ENCODE results near the gene RAB3IL1.

RAB3IL1 gene

DNA sequence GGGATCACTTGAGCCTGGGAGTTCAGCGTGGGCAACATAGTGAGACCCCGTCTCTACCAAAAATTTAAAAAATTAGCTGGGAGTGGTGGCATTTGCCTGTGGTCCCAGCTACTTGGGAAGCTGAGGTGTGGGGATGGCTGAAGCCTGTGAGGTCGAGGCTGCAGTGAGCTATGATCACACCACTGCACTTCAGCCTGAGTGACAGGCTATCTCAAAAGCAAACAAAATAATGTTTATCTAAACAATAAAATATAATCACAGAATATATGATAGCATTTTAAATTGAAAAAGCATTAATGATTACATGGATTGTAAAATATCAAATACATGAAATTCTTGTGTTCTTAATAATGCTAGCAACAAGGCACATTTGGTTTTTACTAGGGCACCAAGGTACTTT is 35.5 kb upstream of the RAB3IL1 start:
- Histone ChIP-seq H4K20me1 (no peaks in the 10 kb centered on the region), H3K27me3 (peaks cover 26% of the 10 kb centered on the region), H3K36me3 (no peaks in the 10 kb centered on the region), H3K4me3 (no peak overlapping the region), H3K4me2 (no peak overlapping the region), H3K4me1 (peaks cover 12% of the 10 kb centered on the region), H3K9me3 (no peaks in the 10 kb centered on the region), H3K27ac (no peak overlapping the region), H3K9ac (no peak overlapping the region)
- no peak for TF ChIP-seq Cebpa-rat (IDR thresholded peaks at IDR 0.05)

DNA sequence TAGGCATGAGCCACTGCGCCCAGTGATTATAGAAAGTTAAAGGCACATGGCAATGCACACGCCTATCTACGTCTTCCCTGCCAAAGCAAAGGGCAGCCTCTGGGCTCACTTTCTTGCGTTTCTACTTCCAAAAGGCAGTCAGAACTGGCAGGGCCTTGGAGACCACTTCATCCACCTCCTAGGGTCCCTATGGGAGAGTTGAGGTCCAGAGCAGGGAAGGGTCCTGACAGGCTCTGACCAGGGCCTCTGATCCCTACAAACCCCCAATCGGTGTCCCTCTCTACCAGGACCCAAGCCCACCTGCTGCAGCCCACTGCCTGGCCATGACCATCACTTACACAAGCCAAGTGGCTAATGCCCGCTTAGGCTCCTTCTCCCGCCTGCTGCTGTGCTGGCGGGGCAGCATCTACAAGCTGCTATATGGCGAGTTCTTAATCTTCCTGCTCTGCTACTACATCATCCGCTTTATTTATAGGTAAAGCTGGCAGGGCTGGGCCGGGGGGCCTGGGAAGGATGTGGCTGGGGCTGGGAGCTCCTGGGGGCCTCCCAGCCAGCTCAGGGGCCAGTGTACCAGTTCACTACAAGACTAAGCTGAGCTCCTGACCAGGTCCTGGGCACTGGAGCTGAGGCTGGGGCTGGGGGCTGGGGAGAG is 34.2 kb upstream of the RAB3IL1 start:
- no peak for TF ChIP-seq Cebpa-rat (IDR thresholded peaks at IDR 0.05)
- H3K36me3 ChIP-seq = no peaks in the 10 kb centered on the region
- no peaks in the 10 kb centered on the region for H4K20me1 ChIP-seq
- peaks cover 24% of the 10 kb centered on the region for H3K27me3 ChIP-seq
- H3K9ac ChIP-seq = no peak overlapping the region
- H3K9me3 ChIP-seq = no peaks in the 10 kb centered on the region
- H3K4me2 ChIP-seq = no peak overlapping the region
- H3K4me1 ChIP-seq = peaks cover 21% of the 10 kb centered on the region
- no peak overlapping the region for H3K27ac ChIP-seq
- no peak overlapping the region for H3K4me3 ChIP-seq

DNA sequence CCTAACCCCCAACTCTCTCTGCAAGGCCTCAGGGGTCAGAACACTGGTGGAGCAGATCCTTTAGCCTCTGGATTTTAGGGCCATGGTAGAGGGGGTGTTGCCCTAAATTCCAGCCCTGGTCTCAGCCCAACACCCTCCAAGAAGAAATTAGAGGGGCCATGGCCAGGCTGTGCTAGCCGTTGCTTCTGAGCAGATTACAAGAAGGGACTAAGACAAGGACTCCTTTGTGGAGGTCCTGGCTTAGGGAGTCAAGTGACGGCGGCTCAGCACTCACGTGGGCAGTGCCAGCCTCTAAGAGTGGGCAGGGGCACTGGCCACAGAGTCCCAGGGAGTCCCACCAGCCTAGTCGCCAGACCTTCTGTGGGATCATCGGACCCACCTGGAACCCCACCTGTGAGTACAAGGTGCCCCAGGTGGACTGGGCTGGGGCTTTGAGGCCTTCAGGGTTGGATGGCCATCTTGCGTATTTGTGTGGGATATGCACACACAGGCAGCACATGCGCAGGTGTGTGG is 32.7 kb upstream of the RAB3IL1 start, which contains the start of gene BEST1:
TSS of gene BEST1 (plus strand) at position 317 of the 513 bp plus-strand sequence. CDS start 1,456 bp downstream, outside the sequence.
- no peak within 1 kb of the TSS for H3K9ac ChIP-seq
- H3K27ac ChIP-seq = peak within 1 kb of the TSS; percentile 28; the same call in 1 of the 2 replicates
- H3K4me2 ChIP-seq = no peak within 1 kb of the TSS
- peaks cover 21% of the 10 kb centered on the region for H3K4me1 ChIP-seq
- no peaks in the 10 kb centered on the region for H3K36me3 ChIP-seq
- peaks cover 10% of the 10 kb centered on the region for H3K27me3 ChIP-seq
- no peak for TF ChIP-seq Cebpa-rat (IDR thresholded peaks at IDR 0.05)
- no peaks in the 10 kb centered on the region for H3K9me3 ChIP-seq
- H4K20me1 ChIP-seq = no peaks in the 10 kb centered on the region
- no peak within 1 kb of the TSS for H3K4me3 ChIP-seq

DNA sequence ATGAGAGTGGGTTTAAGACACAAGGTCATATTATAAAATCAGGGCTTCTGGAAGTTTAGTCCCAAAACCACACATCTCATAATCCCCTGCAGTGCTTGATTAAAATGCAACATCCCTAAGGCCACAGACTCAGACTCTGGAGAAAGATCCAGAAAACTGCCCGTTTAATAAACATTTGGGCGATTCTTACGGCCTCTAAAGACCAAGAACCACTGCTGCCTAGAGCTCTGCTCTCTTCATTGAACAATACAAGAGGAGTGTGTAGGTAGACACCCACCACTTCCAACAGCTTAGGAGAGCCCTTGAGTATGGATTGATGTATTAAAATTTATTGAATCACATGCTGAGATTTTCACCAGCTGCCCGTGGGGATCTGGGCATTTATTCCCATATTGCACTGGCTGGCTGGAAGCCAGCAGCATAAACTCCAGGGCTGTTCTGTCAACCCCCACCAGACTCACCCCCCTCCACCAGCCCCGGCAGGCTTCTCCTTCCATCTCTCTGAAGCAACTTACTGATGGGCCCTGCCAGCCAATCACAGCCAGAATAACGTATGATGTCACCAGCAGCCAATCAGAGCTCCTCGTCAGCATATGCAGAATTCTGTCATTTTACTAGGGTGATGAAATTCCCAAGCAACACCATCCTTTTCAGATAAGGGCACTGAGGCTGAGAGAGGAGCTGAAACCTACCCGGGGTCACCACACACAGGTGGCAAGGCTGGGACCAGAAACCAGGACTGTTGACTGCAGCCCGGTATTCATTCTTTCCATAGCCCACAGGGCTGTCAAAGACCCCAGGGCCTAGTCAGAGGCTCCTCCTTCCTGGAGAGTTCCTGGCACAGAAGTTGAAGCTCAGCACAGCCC is 32.0 kb upstream of the RAB3IL1 start:
- no peaks in the 10 kb centered on the region for H3K9me3 ChIP-seq
- peaks cover 3% of the 10 kb centered on the region for H3K27me3 ChIP-seq
- no peak overlapping the region for H3K4me2 ChIP-seq
- no peaks in the 10 kb centered on the region for H4K20me1 ChIP-seq
- peaks cover 22% of the 10 kb centered on the region for H3K4me1 ChIP-seq
- H3K36me3 ChIP-seq = no peaks in the 10 kb centered on the region
- no peak overlapping the region for H3K4me3 ChIP-seq
- no peak for TF ChIP-seq Cebpa-rat (IDR thresholded peaks at IDR 0.05)
- H3K27ac ChIP-seq = peak overlapping the region; percentile 28; the same call in 1 of the 2 replicates
- no peak overlapping the region for H3K9ac ChIP-seq

DNA sequence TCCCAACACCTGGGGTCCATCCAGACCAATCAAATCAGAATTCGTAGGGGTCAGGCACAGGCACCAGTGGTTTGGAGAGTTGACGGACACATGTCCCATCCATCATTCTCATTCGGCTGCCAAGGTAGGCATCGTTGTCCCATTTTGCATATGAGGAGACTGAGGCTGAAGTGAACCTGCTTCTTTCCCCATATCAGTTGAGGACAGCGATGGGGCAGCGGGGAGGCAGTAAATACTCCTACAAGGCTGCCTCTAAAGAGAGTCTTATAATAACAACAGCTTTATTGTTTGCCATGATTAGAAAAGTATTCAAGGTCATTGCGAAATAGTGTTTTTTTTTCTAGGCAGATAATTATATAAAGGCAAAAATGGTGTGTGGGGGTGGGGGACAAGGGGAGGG is 31.1 kb upstream of the RAB3IL1 start:
- Histone ChIP-seq H3K27ac (no peak overlapping the region), H3K4me1 (peaks cover 30% of the 10 kb centered on the region), H4K20me1 (no peaks in the 10 kb centered on the region), H3K9ac (no peak overlapping the region), H3K9me3 (no peaks in the 10 kb centered on the region), H3K36me3 (no peaks in the 10 kb centered on the region), H3K4me2 (no peak overlapping the region), H3K4me3 (no peak overlapping the region), H3K27me3 (no peaks in the 10 kb centered on the region)
- TF ChIP-seq Cebpa-rat (IDR thresholded peaks at IDR 0.05) = peak; percentile 60

DNA sequence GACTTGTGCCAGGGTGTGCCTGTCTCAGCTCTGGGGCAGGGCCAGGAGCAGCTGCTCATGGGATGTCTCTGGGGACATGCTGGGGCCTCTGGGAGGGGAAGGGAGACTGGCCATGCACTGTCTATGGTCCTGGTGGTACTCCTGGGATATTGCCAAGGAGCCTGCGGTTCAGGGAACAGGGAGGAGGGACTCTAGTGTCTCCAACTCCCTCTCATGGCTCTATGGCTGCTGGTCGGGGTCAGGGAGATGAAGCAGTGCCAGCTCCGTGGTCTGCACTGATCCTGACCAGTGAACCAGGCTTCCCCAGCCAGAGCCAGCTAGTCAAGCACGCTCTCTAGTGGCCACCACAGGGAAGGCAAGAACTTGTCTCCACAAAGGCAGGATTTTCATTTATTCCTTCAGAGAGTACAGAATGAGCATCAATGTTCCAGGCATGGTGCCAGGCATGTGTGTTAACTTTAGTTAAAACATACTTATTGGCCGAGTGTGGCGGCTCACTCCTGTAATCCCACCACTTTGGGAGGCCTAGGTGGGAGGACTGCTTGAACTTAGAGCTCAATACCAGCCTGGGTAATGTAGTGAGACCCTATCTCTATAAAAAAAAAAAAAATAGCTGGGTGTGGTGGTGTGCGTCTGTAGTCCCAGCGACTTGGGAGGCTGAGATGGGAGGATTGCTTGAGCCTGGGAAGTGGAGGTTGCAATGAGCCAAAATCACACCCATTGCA is 30.3 kb upstream of the RAB3IL1 start:
- Histone ChIP-seq H3K9me3 (no peaks in the 10 kb centered on the region), H3K4me1 (peaks cover 30% of the 10 kb centered on the region), H3K27me3 (no peaks in the 10 kb centered on the region), H3K27ac (no peak overlapping the region), H3K4me3 (no peak overlapping the region), H3K9ac (no peak overlapping the region), H4K20me1 (no peaks in the 10 kb centered on the region), H3K36me3 (no peaks in the 10 kb centered on the region), H3K4me2 (peak overlapping the region; percentile 77)
- no peak for TF ChIP-seq Cebpa-rat (IDR thresholded peaks at IDR 0.05)

DNA sequence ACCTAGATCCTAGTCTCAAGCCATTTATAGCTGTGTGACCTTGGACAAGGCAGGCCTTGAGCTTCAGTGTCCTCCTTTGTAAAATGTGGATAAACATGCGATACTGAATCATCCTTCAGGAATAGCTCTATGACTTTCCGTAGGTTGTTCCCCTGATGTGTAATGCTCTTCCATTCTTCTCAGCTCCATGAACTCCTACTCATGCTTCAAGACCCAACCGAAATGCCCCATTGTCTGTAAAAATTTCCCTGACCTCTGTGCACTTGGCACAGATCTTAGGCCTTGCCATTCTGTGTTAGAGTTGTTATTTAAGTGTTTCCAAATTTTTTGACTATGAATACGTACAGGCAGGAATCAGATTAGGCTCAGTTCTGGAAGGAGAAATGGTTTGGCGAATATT is 29.5 kb upstream of the RAB3IL1 start:
- no peaks in the 10 kb centered on the region for H3K9me3 ChIP-seq
- no peak overlapping the region for H3K4me3 ChIP-seq
- no peaks in the 10 kb centered on the region for H3K36me3 ChIP-seq
- H3K4me2 ChIP-seq = peak overlapping the region; percentile 77
- TF ChIP-seq Cebpa-rat (IDR thresholded peaks at IDR 0.05) = no peak
- peaks cover 30% of the 10 kb centered on the region for H3K4me1 ChIP-seq
- H3K27me3 ChIP-seq = no peaks in the 10 kb centered on the region
- no peaks in the 10 kb centered on the region for H4K20me1 ChIP-seq
- no peak overlapping the region for H3K9ac ChIP-seq
- H3K27ac ChIP-seq = no peak overlapping the region

DNA sequence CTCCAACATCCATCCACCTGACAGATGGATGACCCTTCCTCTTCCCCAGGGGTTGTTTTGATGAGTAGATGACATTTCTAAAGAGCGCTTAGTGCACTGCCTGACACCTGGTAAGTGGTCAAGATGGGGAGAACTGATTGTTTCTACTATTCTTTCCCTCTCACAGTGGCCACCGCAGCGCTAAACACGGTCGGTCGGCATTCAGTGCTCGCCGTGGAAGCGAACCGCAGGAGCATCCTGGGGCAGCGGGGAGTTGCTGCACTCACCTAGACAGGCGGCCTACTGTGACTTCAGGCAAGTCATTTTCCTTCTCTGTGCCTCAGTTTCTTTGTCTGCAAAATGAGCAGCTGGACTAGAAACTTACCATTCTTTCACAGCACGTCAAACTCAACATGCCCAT is 27.8 kb upstream of the RAB3IL1 start:
- no peak overlapping the region for H3K4me2 ChIP-seq
- H3K9ac ChIP-seq = no peak overlapping the region
- peaks cover 23% of the 10 kb centered on the region for H3K4me1 ChIP-seq
- H4K20me1 ChIP-seq = no peaks in the 10 kb centered on the region
- H3K36me3 ChIP-seq = no peaks in the 10 kb centered on the region
- no peak overlapping the region for H3K27ac ChIP-seq
- no peaks in the 10 kb centered on the region for H3K27me3 ChIP-seq
- no peaks in the 10 kb centered on the region for H3K9me3 ChIP-seq
- H3K4me3 ChIP-seq = no peak overlapping the region
- no peak for TF ChIP-seq Cebpa-rat (IDR thresholded peaks at IDR 0.05)

DNA sequence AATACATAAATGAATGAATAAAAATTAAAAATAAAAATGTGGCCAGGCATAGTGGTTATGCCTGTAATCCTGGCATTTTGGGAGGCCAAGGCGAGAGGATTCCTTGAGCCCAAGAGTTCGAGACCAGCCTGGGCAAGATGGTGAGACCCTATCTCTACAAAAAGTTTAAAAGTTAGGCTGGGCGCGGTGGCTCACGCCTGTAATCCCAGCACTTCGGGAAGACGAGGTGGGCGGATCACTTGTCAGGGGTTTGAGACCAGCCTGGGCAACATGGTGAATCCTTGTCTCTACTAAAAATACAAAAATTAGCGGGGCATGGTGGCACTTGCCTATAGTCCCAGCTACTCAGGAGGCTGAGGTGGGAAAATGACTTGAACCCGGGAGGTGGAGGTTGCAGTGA is 23.1 kb upstream of the RAB3IL1 start:
- H3K27me3 ChIP-seq = no peaks in the 10 kb centered on the region
- H3K4me3 ChIP-seq = no peak overlapping the region
- H3K27ac ChIP-seq = no peak overlapping the region
- H3K9me3 ChIP-seq = peaks cover 31% of the 10 kb centered on the region
- H4K20me1 ChIP-seq = no peaks in the 10 kb centered on the region
- no peak overlapping the region for H3K9ac ChIP-seq
- no peaks in the 10 kb centered on the region for H3K36me3 ChIP-seq
- TF ChIP-seq Cebpa-rat (IDR thresholded peaks at IDR 0.05) = no peak
- H3K4me2 ChIP-seq = no peak overlapping the region
- H3K4me1 ChIP-seq = peaks cover 8% of the 10 kb centered on the region

Measured in BLaER1 (cell line).